GM19023 (cell line): Measurements from ENCODE around the gene AOC1.
"Not testable (repeated sequence)": the region's sequence is repeated elsewhere in the genome, so short reads cannot be mapped to it uniquely, and the experiment has no call there.

ENCODE experiments used
- ATAC-seq: cut with Tn5 transposase; IDR thresholded peaks from one replicate; pipeline ENCODE4 v1.9.1; 2021; ENCODE audit warnings: mild to moderate bottlenecking, moderate library complexity; ENCODE audit not compliant: unreplicated experiment

The AOC1 gene

GRCh38 chr7:150896562-150897209 is 44.4 kb downstream of the AOC1 start:
- no peak for ATAC-seq

- ATAC-seq = peak; percentile 66
Measured at GRCh38 chr7:150897502-150898474, 45.5 kb downstream of the AOC1 start.

GRCh38 chr7:150898475-150899011 is 46.2 kb downstream of the AOC1 start:
- ATAC-seq = peak; percentile 61

GRCh38 chr7:150900675-150901074 is 48.4 kb downstream of the AOC1 start:
- ATAC-seq = no peak

- no peak for ATAC-seq
Measured at GRCh38 chr7:150901160-150902035, 49.1 kb downstream of the AOC1 start.

- no peak for ATAC-seq
Measured at GRCh38 chr7:150902078-150903033, 50.0 kb downstream of the AOC1 start.

GRCh38 chr7:150903606-150904005 is 51.3 kb downstream of the AOC1 start:
- no peak for ATAC-seq

GRCh38 chr7:150904011-150904909 is 51.9 kb downstream of the AOC1 start:
- no peak for ATAC-seq

GRCh38 chr7:150908173-150908572 is 55.9 kb downstream of the AOC1 start:
- ATAC-seq = no peak

- ATAC-seq = no peak
Measured at GRCh38 chr7:150909200-150909995, 57.1 kb downstream of the AOC1 start.

- not testable (repeated sequence) for ATAC-seq
Measured at GRCh38 chr7:150910305-150910995, 58.1 kb downstream of the AOC1 start.

- no peak for ATAC-seq
Measured at GRCh38 chr7:150910996-150911422, 58.7 kb downstream of the AOC1 start.
